Fibroblast of the aortic adventitia (primary cell): Measurements from ENCODE around the gene ZC3H6. TPM values are rescaled to one million over a fixed set of nuclear protein-coding genes. Genes with fewer than 3 reads are reported as not detected.

ENCODE experiments used
- DNase-seq: peaks from one replicate; pipeline ENCODE4 v3.0.0-alpha.2; 2010; ENCODE audit warnings: low read depth
- H3K4me3 ChIP-seq: 2 replicates; pipeline ENCODE4 v1.5.1; 2011; ENCODE audit warnings: low read depth, mild to moderate bottlenecking, control low read depth, low read length, moderate library complexity
- total RNA-seq: library from RNA; depleted of rRNA; stranded (reverse); fragments of >200 nt; gene quantifications from 2 replicates; pipeline ENCODE4 v1.2.3, GENCODE V29; 2012; ENCODE audit warnings: low replicate concordance
- TF ChIP-seq, protein P1 (sequence below): IDR thresholded peaks from 2 replicates; pipeline ENCODE4 v1.5.1; 2011; ENCODE audit warnings: mild to moderate bottlenecking, low read length, control low read depth, inconsistent platforms; ENCODE audit not compliant: insufficient read depth

Gene ZC3H6
- total RNA-seq, 1 donor: 7.5 TPM

DNA sequence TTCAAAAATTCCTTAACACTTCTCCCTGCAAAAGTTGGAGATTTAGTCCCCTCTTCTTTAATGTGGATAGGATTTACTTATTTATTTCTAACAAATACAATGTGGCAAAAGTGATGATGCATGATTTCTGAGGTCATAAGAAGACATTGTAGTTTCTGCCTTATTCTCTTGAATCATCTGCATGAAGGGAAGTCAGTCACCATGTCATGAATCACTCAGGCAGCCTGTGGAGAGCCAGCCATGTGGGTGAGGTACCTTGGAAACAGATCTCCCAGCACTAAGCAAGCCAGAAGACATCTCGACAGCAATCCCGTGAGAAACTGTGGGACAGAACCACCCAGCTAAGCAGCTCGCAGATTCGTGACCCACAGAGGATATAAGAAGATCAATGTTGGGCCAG, 17.8 kb upstream of the ZC3H6 start:
- TF ChIP-seq, protein P1, sequence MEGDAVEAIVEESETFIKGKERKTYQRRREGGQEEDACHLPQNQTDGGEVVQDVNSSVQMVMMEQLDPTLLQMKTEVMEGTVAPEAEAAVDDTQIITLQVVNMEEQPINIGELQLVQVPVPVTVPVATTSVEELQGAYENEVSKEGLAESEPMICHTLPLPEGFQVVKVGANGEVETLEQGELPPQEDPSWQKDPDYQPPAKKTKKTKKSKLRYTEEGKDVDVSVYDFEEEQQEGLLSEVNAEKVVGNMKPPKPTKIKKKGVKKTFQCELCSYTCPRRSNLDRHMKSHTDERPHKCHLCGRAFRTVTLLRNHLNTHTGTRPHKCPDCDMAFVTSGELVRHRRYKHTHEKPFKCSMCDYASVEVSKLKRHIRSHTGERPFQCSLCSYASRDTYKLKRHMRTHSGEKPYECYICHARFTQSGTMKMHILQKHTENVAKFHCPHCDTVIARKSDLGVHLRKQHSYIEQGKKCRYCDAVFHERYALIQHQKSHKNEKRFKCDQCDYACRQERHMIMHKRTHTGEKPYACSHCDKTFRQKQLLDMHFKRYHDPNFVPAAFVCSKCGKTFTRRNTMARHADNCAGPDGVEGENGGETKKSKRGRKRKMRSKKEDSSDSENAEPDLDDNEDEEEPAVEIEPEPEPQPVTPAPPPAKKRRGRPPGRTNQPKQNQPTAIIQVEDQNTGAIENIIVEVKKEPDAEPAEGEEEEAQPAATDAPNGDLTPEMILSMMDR: no peak
- no peak for DNase-seq
- no peak overlapping the region for H3K4me3 ChIP-seq

DNA sequence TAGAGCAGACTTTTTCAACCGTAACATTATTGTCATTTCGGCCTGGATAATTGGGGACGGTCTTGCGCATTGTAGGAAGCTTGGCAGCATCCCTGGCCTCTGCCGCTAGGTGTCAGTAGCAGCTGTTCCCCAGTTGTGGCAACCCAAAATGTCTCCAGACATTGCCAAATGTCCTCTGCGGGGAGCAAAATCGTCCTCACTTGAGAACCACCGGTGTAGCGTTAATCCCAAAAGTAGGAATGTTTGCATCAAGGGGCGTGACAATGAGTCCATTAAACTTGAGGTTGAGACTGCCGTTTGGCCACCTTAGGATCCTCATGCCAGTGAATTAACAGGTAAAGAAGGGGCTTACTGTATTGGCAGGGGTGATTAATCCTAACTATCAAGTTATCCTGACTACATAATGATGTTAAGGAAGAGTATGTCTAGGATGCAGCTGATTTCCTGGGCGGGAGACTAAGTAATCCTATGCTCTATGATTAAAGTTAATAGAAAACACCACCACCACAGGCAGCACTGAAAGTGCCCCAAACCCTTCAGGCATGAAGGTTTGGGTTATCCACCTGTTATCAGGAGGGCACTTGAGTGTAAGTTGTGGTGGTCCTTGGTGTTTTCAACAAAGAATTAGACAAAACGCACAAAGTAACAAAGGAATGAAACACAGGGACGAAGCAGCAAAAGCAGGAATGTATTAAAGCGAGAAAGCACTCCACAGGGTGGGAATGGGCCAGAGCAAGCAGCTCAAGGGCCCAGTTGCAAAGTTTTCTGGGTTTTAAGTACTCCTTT, 15.7 kb upstream of the ZC3H6 start:
- H3K4me3 ChIP-seq: no peak overlapping the region
- peak; percentile 89 for DNase-seq
- TF ChIP-seq, protein P1: peak; percentile 100

DNA sequence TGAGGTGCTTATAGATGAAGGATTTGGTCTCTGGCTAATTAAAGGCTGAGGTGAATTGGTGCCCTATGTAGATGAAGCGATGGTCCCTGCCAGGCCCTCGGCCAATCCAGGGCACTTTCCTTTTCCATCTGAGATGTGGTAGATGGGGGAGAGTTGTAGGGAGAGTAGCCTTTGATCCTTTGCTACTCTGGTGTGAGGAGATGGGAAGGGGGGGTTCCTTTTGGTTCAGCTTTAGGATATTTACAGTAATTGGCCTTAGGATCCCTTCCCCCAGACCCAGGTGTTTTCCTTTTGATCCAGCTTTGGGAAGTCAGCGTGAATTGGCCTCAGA, 15.1 kb upstream of the ZC3H6 start:
- DNase-seq: no peak

DNA sequence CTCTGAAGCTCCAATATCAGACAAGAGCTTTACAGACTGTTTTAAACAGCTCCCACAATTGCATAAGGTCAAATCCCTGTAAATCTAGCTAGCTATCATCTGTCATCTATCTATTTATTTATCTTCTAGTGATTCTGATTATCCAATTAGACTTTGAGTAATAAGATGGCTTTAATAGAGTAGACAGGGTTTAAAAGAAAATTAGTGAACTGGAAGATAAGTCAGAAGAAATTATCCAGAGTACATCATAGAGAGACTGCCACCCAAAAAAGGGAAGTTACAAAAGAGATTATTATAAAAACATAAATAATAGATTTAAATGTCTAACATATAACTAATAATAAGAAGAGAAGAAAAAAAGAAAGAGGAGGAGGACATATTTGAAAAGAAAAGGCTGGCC, 12.5 kb upstream of the ZC3H6 start:
- TF ChIP-seq, protein P1: no peak
- H3K4me3 ChIP-seq: no peak overlapping the region
- no peak for DNase-seq

More for the DNA sequence above, 15.1 kb upstream of the ZC3H6 start:
- H3K4me3 ChIP-seq: no peak overlapping the region
- TF ChIP-seq, protein P1: no peak

DNA sequence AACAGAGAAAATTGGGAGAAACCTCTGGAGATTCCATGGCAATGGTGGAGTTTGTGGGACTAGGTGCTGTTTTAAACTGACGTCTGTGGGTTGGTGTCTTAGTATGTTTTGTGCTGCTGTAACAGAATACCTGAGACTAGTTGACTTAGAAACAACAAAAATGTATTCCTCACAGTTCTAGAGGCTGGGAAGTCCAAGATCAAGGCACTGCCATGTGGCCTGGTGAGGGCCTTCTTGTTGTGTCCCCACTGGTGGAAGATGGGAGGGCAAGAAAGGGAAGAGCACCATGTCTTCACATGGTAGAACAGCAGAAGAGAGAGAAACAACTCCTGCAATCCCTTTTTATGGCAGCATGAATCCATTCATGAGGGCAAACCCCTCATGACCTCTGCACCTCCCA, 6.8 kb upstream of the ZC3H6 start:
- H3K4me3 ChIP-seq: no peak overlapping the region
- no peak for DNase-seq
- TF ChIP-seq, protein P1: no peak

DNA sequence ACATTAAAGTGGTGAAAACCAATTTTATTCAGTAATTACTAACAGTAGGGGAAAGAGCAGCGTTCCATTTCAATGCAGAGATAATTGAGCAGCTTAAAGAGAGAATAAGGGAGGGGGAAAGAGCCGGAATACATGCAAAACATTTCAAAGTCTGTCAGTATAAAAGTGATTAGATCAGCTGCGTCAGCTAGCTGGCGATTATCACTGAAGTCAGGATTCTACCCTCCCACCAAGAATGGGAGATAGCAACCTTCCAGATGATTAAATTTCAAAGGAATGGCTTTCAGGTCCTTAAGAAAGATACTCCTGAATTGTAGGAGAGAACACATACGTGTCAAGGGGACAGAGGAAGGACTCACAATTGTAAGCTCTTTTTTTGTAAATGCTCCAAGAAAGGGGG, 2.7 kb upstream of the ZC3H6 start:
- H3K4me3 ChIP-seq: no peak overlapping the region
- DNase-seq: no peak
- TF ChIP-seq, protein P1: no peak

DNA sequence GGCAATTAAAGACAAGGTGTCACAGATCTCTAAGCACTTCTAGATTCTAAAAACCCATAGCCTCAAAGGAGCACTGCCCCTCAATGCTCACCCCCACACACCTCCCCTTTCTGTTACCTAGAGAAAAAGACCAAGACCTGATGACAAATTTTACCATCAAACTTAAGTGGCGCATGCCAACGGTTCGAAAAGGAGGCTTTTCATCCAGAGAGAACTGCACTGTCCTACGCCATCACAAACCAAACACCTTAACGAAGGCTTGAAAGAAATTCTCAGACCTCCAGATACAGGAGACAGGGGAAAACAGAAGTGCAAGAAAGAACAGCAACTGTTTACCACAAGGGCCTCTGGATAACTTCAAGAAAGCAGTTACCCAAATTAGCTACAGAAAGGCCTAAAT, 2.0 kb upstream of the ZC3H6 start:
- no peak overlapping the region for H3K4me3 ChIP-seq
- TF ChIP-seq, protein P1: no peak
- DNase-seq: no peak
